ENCODE data around the gene HCFC2. TPM values are rescaled to one million over a fixed set of nuclear protein-coding genes. Genes with fewer than 3 reads are reported as not detected.

The HCFC2 gene
- total RNA-seq, 2 experiments from 2014 or later = 11.2 to 15.1 TPM

DNA sequence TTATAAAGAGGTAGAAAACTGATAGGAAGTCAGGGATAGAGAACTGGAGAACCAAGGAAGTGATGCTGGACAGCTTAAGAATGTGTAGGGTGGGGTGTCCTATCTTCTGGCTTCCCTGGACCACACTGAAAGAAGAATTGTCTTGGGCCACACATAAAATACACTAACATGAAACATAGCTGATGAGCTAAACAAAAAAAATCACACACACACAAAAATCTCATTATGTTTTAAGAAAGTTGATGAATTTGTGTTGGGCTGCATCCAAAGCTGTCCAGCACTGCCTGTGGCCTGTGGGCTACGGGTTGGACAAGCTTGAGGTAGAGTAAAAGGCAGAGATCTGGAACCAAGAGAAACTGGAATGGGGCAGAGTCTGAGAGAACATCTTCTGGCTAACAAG lies 21.8 kb upstream of the HCFC2 start:
- H3K36me3 Mint-ChIP-seq (ENCODE audit: low read depth) = no peaks in the 10 kb centered on the region
- H3K4me1 ChIP-seq (ENCODE audit: insufficient read depth, low read length) = peaks cover 3% of the 10 kb centered on the region
- DNase-seq (no peak), ATAC-seq (ENCODE audit: poor library complexity) (no peak)
- CTCF ChIA-PET = interaction anchor here (1.1 to 1.5 kb wide), 2 partner anchors 16 to 32 kb away, joined by 3 read pairs; no protein-coding TSS in a partner anchor
- no peak overlapping the region for H3K4me3 ChIP-seq (ENCODE audit: low read length)
- no peak overlapping the region for H3K27ac Mint-ChIP-seq
- POLR2A ChIA-PET = no interaction called here
- intact Hi-C loops (cut with DNase I, micrococcal nuclease) = no loop called here
- H3K9me3 Mint-ChIP-seq = no peaks in the 10 kb centered on the region
- H3K36me3 ChIP-seq (ENCODE audit: insufficient read depth, low read length) = no peaks in the 10 kb centered on the region
- no peaks in the 10 kb centered on the region for H3K27me3 ChIP-seq (ENCODE audit: control insufficient read depth in 1 of 2, insufficient read depth in 2 of 2, low read length in 2 of 2)
- TF ChIP-seq, protein P1, sequence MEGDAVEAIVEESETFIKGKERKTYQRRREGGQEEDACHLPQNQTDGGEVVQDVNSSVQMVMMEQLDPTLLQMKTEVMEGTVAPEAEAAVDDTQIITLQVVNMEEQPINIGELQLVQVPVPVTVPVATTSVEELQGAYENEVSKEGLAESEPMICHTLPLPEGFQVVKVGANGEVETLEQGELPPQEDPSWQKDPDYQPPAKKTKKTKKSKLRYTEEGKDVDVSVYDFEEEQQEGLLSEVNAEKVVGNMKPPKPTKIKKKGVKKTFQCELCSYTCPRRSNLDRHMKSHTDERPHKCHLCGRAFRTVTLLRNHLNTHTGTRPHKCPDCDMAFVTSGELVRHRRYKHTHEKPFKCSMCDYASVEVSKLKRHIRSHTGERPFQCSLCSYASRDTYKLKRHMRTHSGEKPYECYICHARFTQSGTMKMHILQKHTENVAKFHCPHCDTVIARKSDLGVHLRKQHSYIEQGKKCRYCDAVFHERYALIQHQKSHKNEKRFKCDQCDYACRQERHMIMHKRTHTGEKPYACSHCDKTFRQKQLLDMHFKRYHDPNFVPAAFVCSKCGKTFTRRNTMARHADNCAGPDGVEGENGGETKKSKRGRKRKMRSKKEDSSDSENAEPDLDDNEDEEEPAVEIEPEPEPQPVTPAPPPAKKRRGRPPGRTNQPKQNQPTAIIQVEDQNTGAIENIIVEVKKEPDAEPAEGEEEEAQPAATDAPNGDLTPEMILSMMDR (IDR thresholded peaks at IDR 0.05) = no peak
- no peaks in the 10 kb centered on the region for H3K4me1 Mint-ChIP-seq (ENCODE audit: low read depth)
- H3K9me3 ChIP-seq (ENCODE audit: control insufficient read depth in 1 of 2, insufficient read depth in 1 of 2, low read length in 2 of 2) = no peaks in the 10 kb centered on the region
- no peak overlapping the region for H3K27ac ChIP-seq (ENCODE audit: low read depth in 1 of 2, low read length in 2 of 2)
- peaks cover 8% of the 10 kb centered on the region for H3K27me3 Mint-ChIP-seq
- no peak overlapping the region for H3K4me3 Mint-ChIP-seq

DNA sequence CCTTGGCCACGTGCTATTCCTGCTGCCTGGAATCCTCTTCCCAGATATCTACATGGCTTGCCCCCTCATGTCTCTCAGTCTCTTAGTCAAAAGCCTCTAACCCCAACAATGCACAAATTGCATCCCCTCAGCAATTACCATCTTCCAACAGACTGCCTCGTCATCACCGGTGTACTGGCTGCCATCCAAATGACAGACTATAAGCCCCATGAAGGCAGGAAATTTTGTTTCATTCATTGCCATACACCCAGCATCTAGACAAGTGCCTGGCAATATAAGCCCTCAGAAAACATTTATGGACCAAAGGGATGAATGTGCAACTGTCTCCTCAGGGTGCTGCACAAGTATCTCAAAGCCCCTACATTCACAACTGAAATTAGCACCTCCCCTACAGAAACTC lies 20.2 kb upstream of the HCFC2 start:
- no peak overlapping the region for H3K27ac ChIP-seq (ENCODE audit: low read depth in 1 of 2, low read length in 2 of 2)
- TF ChIP-seq, protein P1 (IDR thresholded peaks at IDR 0.05) = no peak
- H3K4me1 Mint-ChIP-seq (ENCODE audit: low read depth) = no peaks in the 10 kb centered on the region
- DNase-seq (no peak), ATAC-seq (ENCODE audit: poor library complexity) (no peak)
- H3K27me3 Mint-ChIP-seq = peaks cover 19% of the 10 kb centered on the region
- intact Hi-C loops (cut with DNase I, micrococcal nuclease) = no loop called here
- H3K27ac Mint-ChIP-seq = no peak overlapping the region
- H3K4me1 ChIP-seq (ENCODE audit: insufficient read depth, low read length) = peaks cover 3% of the 10 kb centered on the region
- peaks cover under 1 to 4% of the 10 kb centered on the region in 2 experiments for H3K27me3 ChIP-seq (ENCODE audit: control insufficient read depth in 1 of 2, insufficient read depth in 2 of 2, low read length in 2 of 2)
- POLR2A ChIA-PET = no interaction called here
- H3K9me3 ChIP-seq (ENCODE audit: control insufficient read depth in 1 of 2, insufficient read depth in 1 of 2, low read length in 2 of 2) = no peaks in the 10 kb centered on the region
- CTCF ChIA-PET = no interaction called here
- no peak overlapping the region for H3K4me3 Mint-ChIP-seq
- H3K4me3 ChIP-seq (ENCODE audit: low read length) = no peak overlapping the region
- no peaks in the 10 kb centered on the region for H3K9me3 Mint-ChIP-seq
- no peaks in the 10 kb centered on the region for H3K36me3 Mint-ChIP-seq (ENCODE audit: low read depth)
- no peaks in the 10 kb centered on the region for H3K36me3 ChIP-seq (ENCODE audit: insufficient read depth, low read length)

DNA sequence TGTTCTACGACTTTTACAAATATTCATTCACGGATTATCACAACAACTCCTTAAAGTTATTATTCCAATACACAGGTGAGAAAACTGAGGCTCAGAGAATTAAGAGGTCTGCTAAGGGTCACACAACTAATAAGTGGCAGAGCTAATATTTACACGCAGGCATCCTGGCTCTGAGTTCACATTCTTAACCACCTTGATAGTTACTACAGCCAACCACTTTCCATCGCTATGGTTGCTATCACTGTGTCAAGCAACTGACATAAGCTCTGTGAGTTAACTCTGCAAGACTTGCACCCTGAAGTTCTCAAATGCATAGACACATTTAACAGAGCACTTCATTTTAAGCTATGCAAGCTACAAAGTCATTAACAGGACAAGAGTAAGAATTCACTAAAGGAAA lies 18.0 kb upstream of the HCFC2 start:
- CTCF ChIA-PET = no interaction called here
- POLR2A ChIA-PET = no interaction called here
- peaks cover 17 to 22% of the 10 kb centered on the region in 2 experiments for H3K27me3 ChIP-seq (ENCODE audit: control insufficient read depth in 1 of 2, insufficient read depth in 2 of 2, low read length in 2 of 2)

More for the DNA sequence above, 18.0 kb upstream of the HCFC2 start:
- no peaks in the 10 kb centered on the region for H3K9me3 ChIP-seq (ENCODE audit: control insufficient read depth in 1 of 2, insufficient read depth in 1 of 2, low read length in 2 of 2)
- Mint-ChIP-seq H3K36me3 (ENCODE audit: low read depth) (no peaks in the 10 kb centered on the region), H3K4me1 (ENCODE audit: low read depth) (peaks cover 8% of the 10 kb centered on the region), H3K27me3 (peaks cover 35% of the 10 kb centered on the region), H3K4me3 (no peak overlapping the region), H3K27ac (no peak overlapping the region), H3K9me3 (no peaks in the 10 kb centered on the region)
- intact Hi-C loops (cut with DNase I, micrococcal nuclease) = no loop called here
- no peak for ATAC-seq (ENCODE audit: poor library complexity)
- no peak for DNase-seq
- no peaks in the 10 kb centered on the region for H3K36me3 ChIP-seq (ENCODE audit: insufficient read depth, low read length)
- no peak overlapping the region for H3K27ac ChIP-seq (ENCODE audit: low read depth in 1 of 2, low read length in 2 of 2)
- no peak overlapping the region for H3K4me3 ChIP-seq (ENCODE audit: low read length)
- peaks cover 10% of the 10 kb centered on the region for H3K4me1 ChIP-seq (ENCODE audit: insufficient read depth, low read length)
- TF ChIP-seq, protein P1 (IDR thresholded peaks at IDR 0.05) = no peak

All from CD4-positive, alpha-beta T cell (primary cell).